Keratinocyte (primary cell): Measurements from ENCODE around the gene SPDYA. TPM values are rescaled to one million over a fixed set of nuclear protein-coding genes. Genes with fewer than 3 reads are reported as not detected.

Experiments used
- DNase-seq: peaks from one replicate; pipeline ENCODE4 v3.0.0-alpha.2; 2011; ENCODE audit warnings: low read depth, missing footprints, low spot score
- FAIRE-seq: peaks from 2 replicates; lab custom pipeline; 2011; peaks lifted over from hg19 to GRCh38; lab: Jason Lieb, UNC
- H2AFZ ChIP-seq: 2 replicates; pipeline ENCODE4 v1.6.0; 2012; ENCODE audit warnings: low read length, control low read depth, inconsistent platforms; ENCODE audit not compliant: control insufficient read depth
- H3K27ac ChIP-seq: 2 replicates; pipeline ENCODE4 v1.5.1; 2011; ENCODE audit warnings: low read length; ENCODE audit not compliant: control insufficient read depth, insufficient read depth
- H3K27me3 ChIP-seq: 3 replicates; pipeline ENCODE4 v1.6.0; 2011; ENCODE audit warnings: low read length; ENCODE audit not compliant: control insufficient read depth, insufficient read depth; ENCODE audit errors: extremely low read depth
- H3K36me3 ChIP-seq, 2 experiments: 2 replicates in 1 of 2; 3 replicates in 1 of 2; pipeline ENCODE4 v1.5.1; 2011; ENCODE audit warnings: low read length in 2 of 2, mild to moderate bottlenecking in 1 of 2; ENCODE audit not compliant: control insufficient read depth in 2 of 2, insufficient read depth in 2 of 2; ENCODE audit errors: extremely low read depth in 1 of 2
- H3K4me1 ChIP-seq: 3 replicates; pipeline ENCODE4 v1.5.1; 2011; ENCODE audit warnings: low read length; ENCODE audit not compliant: control insufficient read depth, insufficient read depth; ENCODE audit errors: extremely low read depth
- H3K4me2 ChIP-seq: 3 replicates; pipeline ENCODE4 v1.6.0; 2011; ENCODE audit warnings: low read depth, low read length; ENCODE audit not compliant: control insufficient read depth, insufficient read depth; ENCODE audit errors: extremely low read depth
- H3K4me3 ChIP-seq, 3 experiments: fragments of 200-600 bp in 1 of 3; sonication (generic) in 1 of 3; 2 replicates in 2 of 3; 3 replicates in 1 of 3; pipeline ENCODE4 v1.5.1; 2011 to 2016; ENCODE audit warnings: low read length in 3 of 3, mild to moderate bottlenecking in 3 of 3, control low read depth in 2 of 3, inconsistent platforms in 1 of 3, low read depth in 1 of 3, mixed read lengths in 1 of 3, mixed run types in 1 of 3, moderate library complexity in 1 of 3; ENCODE audit not compliant: control insufficient read depth in 2 of 3, insufficient read depth in 2 of 3; ENCODE audit errors: extremely low read depth in 1 of 3
- H3K79me2 ChIP-seq: 2 replicates; pipeline ENCODE4 v1.6.0; 2012; ENCODE audit warnings: low read length; ENCODE audit not compliant: control insufficient read depth, insufficient read depth
- H3K9ac ChIP-seq: 3 replicates; pipeline ENCODE4 v1.6.0; 2011; ENCODE audit warnings: low read length; ENCODE audit not compliant: control insufficient read depth, insufficient read depth; ENCODE audit errors: extremely low read depth
- H3K9me1 ChIP-seq: 3 replicates; pipeline ENCODE4 v1.6.0; 2011; ENCODE audit warnings: low read length; ENCODE audit not compliant: control insufficient read depth, insufficient read depth; ENCODE audit errors: extremely low read depth
- H3K9me3 ChIP-seq: 2 replicates; pipeline ENCODE4 v1.5.1; 2012; ENCODE audit warnings: low read depth, low read length; ENCODE audit not compliant: control insufficient read depth
- H4K20me1 ChIP-seq: 3 replicates; pipeline ENCODE4 v1.6.0; 2011; ENCODE audit warnings: low read length; ENCODE audit not compliant: control insufficient read depth, insufficient read depth; ENCODE audit errors: extremely low read depth
- EZH2 ChIP-seq: IDR thresholded peaks from one replicate; pipeline ENCODE4 v1.6.1; 2012; ENCODE audit warnings: inconsistent platforms, mild to moderate bottlenecking, low read length, moderate library complexity
- dilution Hi-C: fragments of 300-500 bp; cut with MboI; formaldehyde crosslinking; loops from one replicate; pipeline ENCODE4 v1.7.0; 2020; ENCODE audit warnings: low sequenced_read_pairs; ENCODE audit not compliant: extremely low pct_ligation_motif_present
- polyA plus RNA-seq, 5 experiments: library from polyadenylated mRNA; depleted of rRNA in 3 of 5; stranded (reverse) in 3 of 5; stranded (forward) in 1 of 5; unstranded in 1 of 5; fragments of >200 nt; gene quantifications; 1 replicate in 1 of 5; 2 replicates in 3 of 5; 3 replicates in 1 of 5; pipeline versions ENCODE4 v1.2.1 to v1.2.3, GENCODE V29; 2011 to 2012; ENCODE audit warnings: missing spikeins in 2 of 5, low read depth in 1 of 5, low replicate concordance in 1 of 5
- TF ChIP-seq, protein P1 (sequence below), 3 experiments: IDR thresholded peaks in 1 of 3; conservative IDR thresholded peaks in 1 of 3; optimal IDR thresholded peaks in 1 of 3; 2 replicates in 2 of 3; 3 replicates in 1 of 3; pipeline versions ENCODE3 to v1.5.1; 2011; ENCODE audit warnings: low read length in 3 of 3, mild to moderate bottlenecking in 3 of 3, moderate library complexity in 2 of 3, control low read depth in 1 of 3, inconsistent platforms in 1 of 3; ENCODE audit not compliant: insufficient read depth in 2 of 3; ENCODE audit errors: extremely low read depth in 1 of 3

Gene SPDYA
- polyA plus RNA-seq, 1 donor (not counting 4 experiments of a cell fraction or from before 2014, with no cell fraction given), result 0.37 TPM

DNA sequence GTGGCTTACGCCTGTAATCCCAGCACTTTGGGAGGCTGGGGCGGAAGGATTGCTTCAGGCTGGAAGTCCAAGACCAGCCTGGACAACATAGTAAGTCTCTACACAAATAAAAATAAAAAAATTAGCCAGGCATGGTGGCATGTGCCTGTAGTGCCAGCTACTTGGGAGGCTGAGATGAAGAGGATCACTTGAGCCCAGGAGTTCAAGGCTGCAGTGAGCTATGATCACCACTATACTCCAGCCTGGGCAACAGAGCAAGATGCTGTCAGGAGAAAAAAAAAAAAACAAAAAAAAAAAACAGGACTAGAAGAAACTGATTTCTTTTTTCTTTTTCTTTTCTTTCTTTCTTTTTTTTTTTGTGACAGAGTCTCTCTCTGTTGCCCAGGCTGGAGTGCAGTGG, 13.6 kb downstream of the SPDYA start:
- H3K36me3 ChIP-seq, result no peaks in the 10 kb centered on the region
- no peaks in the 10 kb centered on the region for H3K79me2 ChIP-seq
- H3K4me1 ChIP-seq, result no peaks in the 10 kb centered on the region
- DNase-seq, result no peak
- no peak for FAIRE-seq
- no peaks in the 10 kb centered on the region for H3K27me3 ChIP-seq
- no peak overlapping the region for H3K4me2 ChIP-seq
- H2AFZ ChIP-seq, result no peak overlapping the region
- no peak overlapping the region for H3K27ac ChIP-seq
- H3K9me1 ChIP-seq, result no peaks in the 10 kb centered on the region
- TF ChIP-seq, protein P1, sequence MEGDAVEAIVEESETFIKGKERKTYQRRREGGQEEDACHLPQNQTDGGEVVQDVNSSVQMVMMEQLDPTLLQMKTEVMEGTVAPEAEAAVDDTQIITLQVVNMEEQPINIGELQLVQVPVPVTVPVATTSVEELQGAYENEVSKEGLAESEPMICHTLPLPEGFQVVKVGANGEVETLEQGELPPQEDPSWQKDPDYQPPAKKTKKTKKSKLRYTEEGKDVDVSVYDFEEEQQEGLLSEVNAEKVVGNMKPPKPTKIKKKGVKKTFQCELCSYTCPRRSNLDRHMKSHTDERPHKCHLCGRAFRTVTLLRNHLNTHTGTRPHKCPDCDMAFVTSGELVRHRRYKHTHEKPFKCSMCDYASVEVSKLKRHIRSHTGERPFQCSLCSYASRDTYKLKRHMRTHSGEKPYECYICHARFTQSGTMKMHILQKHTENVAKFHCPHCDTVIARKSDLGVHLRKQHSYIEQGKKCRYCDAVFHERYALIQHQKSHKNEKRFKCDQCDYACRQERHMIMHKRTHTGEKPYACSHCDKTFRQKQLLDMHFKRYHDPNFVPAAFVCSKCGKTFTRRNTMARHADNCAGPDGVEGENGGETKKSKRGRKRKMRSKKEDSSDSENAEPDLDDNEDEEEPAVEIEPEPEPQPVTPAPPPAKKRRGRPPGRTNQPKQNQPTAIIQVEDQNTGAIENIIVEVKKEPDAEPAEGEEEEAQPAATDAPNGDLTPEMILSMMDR (optimal IDR thresholded peaks at IDR 0.05 in 1 of 3, IDR thresholded peaks at IDR 0.05 in 1 of 3, conservative IDR thresholded peaks at IDR 0.05 in 1 of 3; ENCODE audit: extremely low read depth in 1 of 3, insufficient read depth in 2 of 3, low read length in 3 of 3), result no peak
- no peak for TF ChIP-seq EZH2
- H4K20me1 ChIP-seq, result no peaks in the 10 kb centered on the region
- H3K9ac ChIP-seq, result no peak overlapping the region
- no peaks in the 10 kb centered on the region for H3K9me3 ChIP-seq
- H3K4me3 ChIP-seq, result no peak overlapping the region
- dilution Hi-C loops, result no loop called here

- dilution Hi-C loops, result no loop called here
Observed at GRCh38 chr2:28824870-28825269, 14.2 kb downstream of the SPDYA start.

More at GRCh38 chr2:28824870-28825269, 14.2 kb downstream of the SPDYA start:
- no peak overlapping the region for H3K27ac ChIP-seq
- no peaks in the 10 kb centered on the region for H3K27me3 ChIP-seq
- no peak for DNase-seq
- H3K4me1 ChIP-seq, result no peaks in the 10 kb centered on the region
- no peak overlapping the region for H2AFZ ChIP-seq
- FAIRE-seq, result no peak
- no peaks in the 10 kb centered on the region for H3K9me1 ChIP-seq
- no peaks in the 10 kb centered on the region for H3K36me3 ChIP-seq
- no peaks in the 10 kb centered on the region for H3K9me3 ChIP-seq
- no peak overlapping the region for H3K9ac ChIP-seq
- H4K20me1 ChIP-seq, result no peaks in the 10 kb centered on the region
- no peak overlapping the region for H3K4me3 ChIP-seq
- no peak overlapping the region for H3K4me2 ChIP-seq
- TF ChIP-seq EZH2, result no peak
- TF ChIP-seq, protein P1 (optimal IDR thresholded peaks at IDR 0.05 in 1 of 3, IDR thresholded peaks at IDR 0.05 in 1 of 3, conservative IDR thresholded peaks at IDR 0.05 in 1 of 3; ENCODE audit: extremely low read depth in 1 of 3, insufficient read depth in 2 of 3, low read length in 3 of 3), result no peak
- no peaks in the 10 kb centered on the region for H3K79me2 ChIP-seq
